ENCODE measurements around the gene ZGRF1.
A peak's percentile ranks its signal among the peaks of the same experiment; 100 is the strongest.
"Not testable (repeated sequence)": the region's sequence is repeated elsewhere in the genome, so short reads cannot be mapped to it uniquely, and the experiment has no call there.

Gene ZGRF1

DNA sequence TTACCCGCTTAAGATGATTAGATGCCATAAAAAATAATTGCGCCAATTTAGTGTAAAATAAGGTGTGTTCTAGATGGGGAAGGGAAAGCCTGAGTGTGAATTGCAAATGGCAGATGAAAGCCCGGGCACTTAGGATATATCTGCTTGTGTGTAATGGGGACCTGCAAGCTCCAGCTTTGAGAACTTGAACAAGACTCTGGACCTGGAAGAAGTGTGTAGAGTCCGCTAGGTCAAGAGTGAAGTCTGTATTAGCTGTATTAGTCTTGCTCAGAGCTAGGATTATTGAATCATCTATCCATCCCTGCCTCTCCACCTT is 124.9 kb downstream of the ZGRF1 start:
- H3K9me3 ChIP-seq: no peaks in the 10 kb centered on the region
- in situ Hi-C loops (cut with MboI; ENCODE audit: low sequenced_read_pairs): no loop called here
- H3K36me3 ChIP-seq (replicated peaks): no peaks in the 10 kb centered on the region
- H3K4me1 ChIP-seq: peaks cover 26% of the 10 kb centered on the region
- DNase-seq (ENCODE audit: low spot score in 2 of 2): no peak
- H3K27me3 ChIP-seq (ENCODE audit: low read depth): no peaks in the 10 kb centered on the region
- no peak overlapping the region for H3K4me3 ChIP-seq

DNA sequence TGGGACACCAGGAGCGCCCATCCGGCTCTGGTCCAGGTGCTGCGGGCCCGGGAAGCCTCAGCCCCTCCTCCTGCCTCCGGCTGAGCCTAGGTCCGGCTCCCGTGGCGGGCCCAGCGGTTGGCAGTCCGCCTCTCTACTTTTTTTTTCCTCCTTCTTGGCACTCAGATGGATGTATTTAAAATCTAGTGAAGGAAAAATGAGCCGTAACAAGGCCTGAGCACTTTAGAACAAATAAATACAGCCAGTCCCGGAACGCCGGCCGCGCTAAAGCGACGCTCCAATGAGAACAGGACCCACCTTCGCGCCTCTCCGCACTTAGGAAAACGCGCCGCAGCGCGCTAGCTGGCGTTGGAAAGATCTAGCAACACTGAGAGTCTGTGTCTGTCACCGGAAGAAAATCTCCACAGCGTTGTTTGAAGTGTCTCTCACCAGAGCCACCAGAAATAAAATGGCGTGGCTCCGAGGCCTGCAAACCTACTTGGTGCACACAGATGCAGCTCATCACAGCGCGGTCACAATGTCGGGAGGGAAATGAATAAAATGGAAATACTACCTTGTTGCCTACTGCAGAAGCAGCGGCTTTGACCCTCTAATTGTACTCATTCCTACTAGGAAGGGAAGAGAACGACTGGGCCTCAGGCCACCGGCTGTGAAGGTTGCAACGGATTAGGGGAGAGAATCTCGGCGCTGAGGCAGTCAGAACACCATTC is 125.5 kb downstream of the ZGRF1 start:
- no peak for DNase-seq (ENCODE audit: low spot score in 2 of 2)
- no peaks in the 10 kb centered on the region for H3K36me3 ChIP-seq (replicated peaks)
- in situ Hi-C loops (cut with MboI; ENCODE audit: low sequenced_read_pairs): no loop called here
- H3K4me1 ChIP-seq: peaks cover 23% of the 10 kb centered on the region
- no peak overlapping the region for H3K4me3 ChIP-seq
- no peaks in the 10 kb centered on the region for H3K27me3 ChIP-seq (ENCODE audit: low read depth)
- H3K9me3 ChIP-seq: no peaks in the 10 kb centered on the region

DNA sequence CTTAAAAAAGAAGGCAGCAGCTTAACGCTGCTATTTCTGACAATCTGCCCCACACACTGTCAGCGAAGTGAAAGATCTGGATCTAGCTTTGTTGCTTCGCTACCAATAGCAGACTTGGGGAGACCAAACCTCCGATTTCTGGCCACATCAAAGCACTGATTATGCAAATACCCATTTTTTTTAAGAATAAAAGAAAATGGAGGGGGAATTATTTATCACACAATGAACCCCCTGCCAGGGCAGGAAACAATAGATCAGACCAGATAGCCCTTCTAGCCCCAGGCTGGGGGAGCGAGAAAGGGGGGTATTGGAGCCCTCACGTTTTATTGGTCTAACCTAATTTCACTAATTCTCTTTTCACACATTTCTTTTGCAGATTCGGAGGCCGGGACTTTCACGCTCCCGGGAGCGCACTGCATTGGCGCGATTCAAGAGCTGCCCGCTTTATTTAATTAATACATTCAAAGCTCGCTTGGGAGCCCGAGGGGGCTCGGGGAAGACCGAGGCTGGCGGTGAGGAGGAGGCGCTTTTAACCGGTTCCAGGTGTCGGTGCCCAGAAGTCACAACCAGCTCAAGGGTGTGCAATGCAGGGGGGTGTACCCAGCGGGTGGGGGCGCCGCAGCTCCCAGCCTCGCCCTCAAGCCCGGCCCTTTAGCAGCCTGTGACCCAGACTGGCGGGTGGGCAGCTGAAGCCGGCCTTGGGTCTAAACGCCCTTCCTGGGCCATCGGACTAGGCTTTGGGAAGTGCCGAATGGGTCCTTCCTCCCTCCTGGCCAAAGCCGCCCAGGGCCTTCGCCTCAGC is 126.2 kb downstream of the ZGRF1 start:
- DNase-seq (ENCODE audit: low spot score in 2 of 2): no peak
- Histone ChIP-seq H3K36me3 (replicated peaks) (no peaks in the 10 kb centered on the region), H3K4me1 (peaks cover 23% of the 10 kb centered on the region), H3K27me3 (ENCODE audit: low read depth) (no peaks in the 10 kb centered on the region), H3K4me3 (no peak overlapping the region), H3K9me3 (no peaks in the 10 kb centered on the region)
- in situ Hi-C loops (cut with MboI; ENCODE audit: low sequenced_read_pairs): no loop called here

DNA sequence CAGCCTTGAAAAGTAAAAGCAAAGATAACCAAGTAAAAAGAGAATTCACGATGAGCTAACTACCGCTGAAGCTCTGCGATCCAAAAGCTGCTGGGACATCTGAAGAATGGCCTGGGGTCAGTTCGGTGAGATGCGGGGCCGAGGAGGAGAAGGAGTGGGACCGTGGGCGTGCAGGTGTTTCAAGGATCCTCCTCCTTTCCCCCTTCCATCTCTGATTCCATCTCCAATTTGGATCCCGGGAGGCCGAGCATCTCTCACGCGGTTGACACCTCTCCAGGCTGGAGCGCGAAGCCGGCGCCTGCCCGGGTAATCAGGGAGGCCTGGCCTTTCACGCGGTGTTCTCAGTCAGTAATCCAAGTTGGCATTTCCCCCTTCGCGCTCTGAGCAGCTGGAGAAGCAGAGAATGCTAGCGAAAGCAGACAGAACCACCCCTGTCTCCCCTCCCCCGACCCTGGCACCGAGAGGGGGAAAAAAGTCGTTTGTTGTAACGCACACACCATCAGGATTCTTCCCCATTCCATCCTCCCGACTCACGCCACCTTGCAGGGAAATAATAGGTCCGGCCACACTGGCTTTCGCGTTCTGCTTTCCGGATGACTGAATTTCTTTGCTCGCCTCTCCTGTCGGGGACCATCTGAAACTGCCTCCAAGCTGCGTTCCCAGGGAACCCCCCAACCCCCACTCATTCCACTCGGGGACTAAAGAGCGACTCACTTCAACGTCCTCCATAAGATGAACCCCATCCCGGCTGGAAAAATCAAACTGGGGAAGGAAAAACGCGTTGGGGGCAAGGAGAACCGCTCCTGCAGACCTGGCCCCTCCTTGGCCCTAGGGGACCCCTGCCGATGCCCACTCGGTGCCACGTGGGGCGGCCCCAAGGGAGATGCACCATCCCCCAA is 127.2 kb downstream of the ZGRF1 start:
- H3K9me3 ChIP-seq: no peaks in the 10 kb centered on the region
- no peak overlapping the region for H3K4me3 ChIP-seq
- in situ Hi-C loops (cut with MboI; ENCODE audit: low sequenced_read_pairs): no loop called here
- peaks cover 16% of the 10 kb centered on the region for H3K4me1 ChIP-seq
- H3K27me3 ChIP-seq (ENCODE audit: low read depth): no peaks in the 10 kb centered on the region
- DNase-seq (ENCODE audit: low spot score in 2 of 2): no peak
- no peaks in the 10 kb centered on the region for H3K36me3 ChIP-seq (replicated peaks)

DNA sequence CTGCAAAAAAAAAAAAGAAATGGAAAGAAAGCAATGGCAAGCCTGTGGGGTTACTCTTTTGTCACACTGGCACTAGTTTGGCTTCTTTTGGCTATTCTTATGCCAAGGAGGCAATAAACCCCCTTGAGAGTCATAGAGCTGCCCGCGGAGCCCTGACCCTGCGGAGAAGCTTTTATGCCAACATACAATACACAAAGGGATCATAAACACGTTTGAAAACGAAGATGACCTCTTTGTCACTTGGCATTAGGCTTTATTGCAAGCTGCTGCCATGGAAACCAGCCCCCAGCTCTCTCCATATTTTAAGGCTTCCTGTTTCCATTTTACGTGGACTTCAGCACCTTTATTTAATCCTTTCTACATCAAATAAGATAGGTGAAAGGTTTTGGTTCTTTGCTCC is 128.4 kb downstream of the ZGRF1 start:
- Histone ChIP-seq H3K4me3 (no peak overlapping the region), H3K27me3 (ENCODE audit: low read depth) (no peaks in the 10 kb centered on the region), H3K36me3 (replicated peaks) (no peaks in the 10 kb centered on the region), H3K4me1 (peaks cover 7% of the 10 kb centered on the region), H3K9me3 (no peaks in the 10 kb centered on the region)
- peak in 1 of 2 experiments; percentile 37 for DNase-seq (ENCODE audit: low spot score in 2 of 2)
- in situ Hi-C loops (cut with MboI; ENCODE audit: low sequenced_read_pairs): no loop called here

DNA sequence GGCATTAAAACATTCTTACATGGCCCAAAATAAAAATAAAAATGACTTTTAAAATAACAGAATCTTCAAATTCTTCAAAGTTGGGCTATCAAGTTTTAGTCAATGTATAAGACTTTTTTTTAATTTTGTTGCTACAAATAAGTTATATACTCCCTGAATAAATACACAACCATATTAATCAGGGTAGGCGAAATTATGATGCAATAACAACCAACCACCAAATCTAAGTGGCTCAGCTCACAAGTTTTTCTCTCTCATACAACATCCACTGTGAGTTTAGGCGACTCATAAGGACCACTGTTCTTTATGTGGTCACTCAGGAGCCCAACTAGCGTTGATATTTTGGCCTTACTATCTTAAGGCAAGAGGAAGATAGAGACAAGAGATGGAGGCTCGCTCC is 131.9 kb downstream of the ZGRF1 start:
- no peaks in the 10 kb centered on the region for H3K9me3 ChIP-seq
- in situ Hi-C loops (cut with MboI; ENCODE audit: low sequenced_read_pairs): no loop called here
- DNase-seq (ENCODE audit: low spot score in 2 of 2): no peak
- no peak overlapping the region for H3K4me3 ChIP-seq
- H3K4me1 ChIP-seq: peaks cover 6% of the 10 kb centered on the region
- no peaks in the 10 kb centered on the region for H3K36me3 ChIP-seq (replicated peaks)
- H3K27me3 ChIP-seq (ENCODE audit: low read depth): peaks cover 2% of the 10 kb centered on the region; the same call in 1 of the 2 replicates

DNA sequence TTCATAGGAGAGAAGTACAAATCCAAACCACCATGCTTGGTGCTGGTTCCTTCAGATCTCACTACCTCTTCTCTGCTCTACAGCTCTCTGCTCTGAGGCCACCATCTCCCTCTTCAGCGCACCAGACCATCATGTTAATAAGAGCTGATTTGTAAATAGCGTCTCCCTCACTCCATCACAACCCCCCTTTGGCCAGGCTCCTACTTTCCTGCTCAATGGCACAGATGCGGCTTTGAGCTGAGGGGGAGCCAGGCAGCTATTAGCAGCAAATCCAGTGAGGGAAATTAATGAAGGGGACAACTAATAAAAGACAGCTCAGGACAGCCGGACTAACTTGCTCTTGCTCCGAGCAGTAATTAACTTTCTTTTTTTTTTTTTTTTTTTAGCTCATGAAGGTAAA is 133.8 kb downstream of the ZGRF1 start:
- DNase-seq (ENCODE audit: low spot score in 2 of 2): no peak
- in situ Hi-C loops (cut with MboI; ENCODE audit: low sequenced_read_pairs): no loop called here
- H3K27me3 ChIP-seq (ENCODE audit: low read depth): peaks cover 2% of the 10 kb centered on the region; the same call in 1 of the 2 replicates
- no peaks in the 10 kb centered on the region for H3K4me1 ChIP-seq
- H3K4me3 ChIP-seq: no peak overlapping the region
- no peaks in the 10 kb centered on the region for H3K9me3 ChIP-seq
- H3K36me3 ChIP-seq (replicated peaks): no peaks in the 10 kb centered on the region

DNA sequence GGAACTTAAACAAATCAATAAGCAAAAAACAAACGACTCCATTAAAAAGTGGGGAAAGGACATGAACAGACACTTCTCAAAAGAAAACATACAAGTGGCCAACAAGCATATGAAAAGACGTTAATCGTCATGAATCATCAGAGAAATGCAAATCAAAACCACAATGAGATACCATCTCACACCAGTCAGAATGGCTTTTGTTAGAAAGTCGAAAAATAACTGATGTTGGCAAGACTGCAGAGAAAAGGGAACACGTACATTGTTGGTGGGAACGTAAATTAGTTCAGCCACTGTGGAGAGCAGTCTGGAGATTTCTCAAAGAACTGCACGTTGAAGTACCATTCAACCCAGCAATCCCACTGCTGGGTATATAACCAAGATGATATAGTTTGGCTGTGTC is 144.4 kb downstream of the ZGRF1 start:
- DNase-seq (ENCODE audit: low spot score in 2 of 2): no peak
- in situ Hi-C loops (cut with MboI; ENCODE audit: low sequenced_read_pairs): no loop called here
- H3K27me3 ChIP-seq (ENCODE audit: low read depth): no peaks in the 10 kb centered on the region
- no peaks in the 10 kb centered on the region for H3K4me1 ChIP-seq
- no peak overlapping the region for H3K4me3 ChIP-seq
- peaks cover 12% of the 10 kb centered on the region; the same call in 1 of the 2 replicates for H3K9me3 ChIP-seq
- H3K36me3 ChIP-seq (replicated peaks): no peaks in the 10 kb centered on the region

DNA sequence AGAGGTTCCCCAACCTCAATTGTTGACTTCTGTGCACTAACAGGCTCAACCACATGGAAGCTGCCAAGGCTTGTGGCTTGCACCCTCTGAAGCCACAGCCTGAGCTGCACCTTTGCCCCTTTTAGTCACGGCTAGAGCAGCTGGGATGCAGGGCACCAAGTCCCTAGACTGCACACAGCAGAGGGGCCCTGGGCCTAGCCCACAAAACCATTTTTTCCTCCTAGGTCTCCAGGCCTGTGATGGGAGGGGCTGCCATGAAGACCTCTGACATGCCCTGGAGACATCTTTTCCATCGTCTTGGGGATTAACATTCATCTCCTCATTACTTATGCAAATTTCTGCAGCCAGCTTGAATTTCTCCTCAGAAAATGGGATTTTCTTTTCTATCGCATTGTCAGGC is 145.9 kb downstream of the ZGRF1 start:
- H3K36me3 ChIP-seq (replicated peaks); in situ Hi-C loops (cut with MboI; ENCODE audit: low sequenced_read_pairs); H3K27me3 ChIP-seq (ENCODE audit: low read depth); H3K4me3 ChIP-seq; DNase-seq (ENCODE audit: low spot score in 2 of 2); H3K4me1 ChIP-seq: not testable (repeated sequence)
- H3K9me3 ChIP-seq: peaks cover 12% of the 10 kb centered on the region; the same call in 1 of the 2 replicates

Data from HAP-1 (cell line).